ENCODE data around the gene ASB2. TPM values are rescaled to one million over a fixed set of nuclear protein-coding genes. Genes with fewer than 3 reads are reported as not detected.

ASB2 gene
- total RNA-seq, 4 donors from 2014 or later, result 0.60 to 2.1 (median 1.8) TPM; not detected in 1

DNA sequence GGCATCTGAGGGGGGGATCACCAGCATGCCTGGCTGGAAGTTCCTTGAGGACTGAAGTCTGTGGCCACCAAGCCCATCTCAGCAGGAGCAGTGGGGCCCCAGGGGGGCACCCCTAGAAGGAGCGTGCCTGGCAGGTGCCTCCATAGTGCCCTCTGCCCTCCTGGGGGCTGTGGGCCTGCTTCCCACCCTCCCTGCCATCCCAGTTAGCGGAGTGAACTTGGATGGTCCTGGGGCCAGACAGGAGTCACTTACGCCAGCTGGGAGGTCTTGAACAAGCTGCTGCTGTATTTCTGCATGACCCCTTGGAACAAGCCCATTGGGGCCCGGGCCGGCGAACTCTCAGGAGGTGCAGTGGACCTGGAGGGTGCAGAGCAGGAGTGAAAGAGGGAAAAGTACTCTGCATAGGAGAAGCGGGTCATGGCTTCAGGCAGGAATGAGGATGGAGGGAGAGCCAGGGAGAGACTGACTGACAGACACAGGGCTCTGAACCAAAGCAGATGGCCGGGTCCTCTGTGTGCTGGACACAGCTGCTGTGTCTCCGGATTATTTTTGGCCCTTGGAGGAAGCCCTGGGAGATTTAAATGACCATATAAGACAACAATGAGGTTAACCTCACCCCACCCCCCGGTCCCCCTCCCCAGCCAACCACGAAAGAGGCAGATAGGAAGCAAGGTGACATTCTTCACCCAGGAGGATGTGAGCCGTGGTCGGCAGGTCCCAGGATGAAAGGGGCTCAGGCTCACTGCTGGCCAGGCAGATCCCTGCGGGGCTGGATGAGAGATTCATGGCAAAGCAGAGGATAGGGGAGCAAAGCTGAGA, 19.6 kb downstream of the ASB2 start:
- 44 to 64% methylated on average over 12 to 13 of the region's 14 CpGs for WGBS, 2 donors
- H3K4me1 ChIP-seq, result peaks cover 0 to 29% (median 3%) of the 10 kb centered on the region in 4 donors
- no peak for DNase-seq (ENCODE audit: low spot score in 2 of 2)
- no peak overlapping the region for H3K4me3 ChIP-seq
- peak overlapping the region in 1 of 4 donors; percentile 73 for H3K27ac ChIP-seq
- no peaks in the 10 kb centered on the region for H3K9me3 ChIP-seq
- H3K27me3 ChIP-seq, result no peaks in the 10 kb centered on the region
- no peaks in the 10 kb centered on the region for H3K36me3 ChIP-seq
- TF ChIP-seq, protein P1, sequence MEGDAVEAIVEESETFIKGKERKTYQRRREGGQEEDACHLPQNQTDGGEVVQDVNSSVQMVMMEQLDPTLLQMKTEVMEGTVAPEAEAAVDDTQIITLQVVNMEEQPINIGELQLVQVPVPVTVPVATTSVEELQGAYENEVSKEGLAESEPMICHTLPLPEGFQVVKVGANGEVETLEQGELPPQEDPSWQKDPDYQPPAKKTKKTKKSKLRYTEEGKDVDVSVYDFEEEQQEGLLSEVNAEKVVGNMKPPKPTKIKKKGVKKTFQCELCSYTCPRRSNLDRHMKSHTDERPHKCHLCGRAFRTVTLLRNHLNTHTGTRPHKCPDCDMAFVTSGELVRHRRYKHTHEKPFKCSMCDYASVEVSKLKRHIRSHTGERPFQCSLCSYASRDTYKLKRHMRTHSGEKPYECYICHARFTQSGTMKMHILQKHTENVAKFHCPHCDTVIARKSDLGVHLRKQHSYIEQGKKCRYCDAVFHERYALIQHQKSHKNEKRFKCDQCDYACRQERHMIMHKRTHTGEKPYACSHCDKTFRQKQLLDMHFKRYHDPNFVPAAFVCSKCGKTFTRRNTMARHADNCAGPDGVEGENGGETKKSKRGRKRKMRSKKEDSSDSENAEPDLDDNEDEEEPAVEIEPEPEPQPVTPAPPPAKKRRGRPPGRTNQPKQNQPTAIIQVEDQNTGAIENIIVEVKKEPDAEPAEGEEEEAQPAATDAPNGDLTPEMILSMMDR (IDR thresholded peaks at IDR 0.05), result no peak
- TF ChIP-seq EP300 (IDR thresholded peaks at IDR 0.05) (no peak), POLR2A (IDR thresholded peaks at IDR 0.05) (no peak)

DNA sequence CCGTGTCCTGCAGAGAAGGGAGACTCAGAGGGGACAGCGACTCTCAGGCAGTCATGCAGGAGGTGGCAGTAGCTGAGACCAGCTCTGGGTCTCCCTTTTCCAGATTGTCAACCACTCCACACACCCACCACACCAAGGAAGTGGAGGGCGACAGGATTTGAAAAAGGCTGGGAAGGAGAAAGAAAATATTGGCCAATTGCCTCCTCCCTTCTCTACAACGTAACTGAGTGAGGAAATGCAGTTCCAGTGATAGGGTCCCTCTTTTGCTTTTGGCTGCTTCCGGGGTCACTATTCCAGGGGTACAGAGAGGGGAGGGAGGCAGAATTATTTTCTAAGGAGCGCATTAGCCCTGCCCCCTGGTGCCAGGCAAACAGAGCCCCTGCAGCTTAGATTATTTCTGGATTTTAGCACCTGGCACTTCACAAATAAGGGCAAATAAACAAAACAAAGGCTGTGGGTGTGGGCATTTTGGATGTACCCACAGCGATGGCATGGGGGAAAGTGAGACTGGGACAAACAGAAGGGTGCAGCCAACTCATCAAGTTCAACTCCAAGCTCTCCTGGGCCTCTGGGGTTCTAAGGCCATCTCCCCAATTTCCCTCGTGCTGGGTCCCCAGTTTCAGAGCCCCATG, 20.4 kb downstream of the ASB2 start:
- no peak for DNase-seq (ENCODE audit: low spot score in 2 of 2)
- H3K27ac ChIP-seq, result peak overlapping the region in 1 of 4 donors; percentile 73
- H3K27me3 ChIP-seq, result no peaks in the 10 kb centered on the region
- no peaks in the 10 kb centered on the region for H3K9me3 ChIP-seq
- 43 to 53% methylated on average over 8 of the region's 8 CpGs for WGBS, 2 donors
- TF ChIP-seq EP300 (IDR thresholded peaks at IDR 0.05), result no peak
- TF ChIP-seq, protein P1 (IDR thresholded peaks at IDR 0.05), result no peak
- no peak for TF ChIP-seq POLR2A (IDR thresholded peaks at IDR 0.05)
- H3K4me1 ChIP-seq, result peaks cover 0 to 29% (median 3%) of the 10 kb centered on the region in 4 donors
- H3K36me3 ChIP-seq, result no peaks in the 10 kb centered on the region
- peak overlapping the region in 1 of 4 donors; percentile 15 for H3K4me3 ChIP-seq

DNA sequence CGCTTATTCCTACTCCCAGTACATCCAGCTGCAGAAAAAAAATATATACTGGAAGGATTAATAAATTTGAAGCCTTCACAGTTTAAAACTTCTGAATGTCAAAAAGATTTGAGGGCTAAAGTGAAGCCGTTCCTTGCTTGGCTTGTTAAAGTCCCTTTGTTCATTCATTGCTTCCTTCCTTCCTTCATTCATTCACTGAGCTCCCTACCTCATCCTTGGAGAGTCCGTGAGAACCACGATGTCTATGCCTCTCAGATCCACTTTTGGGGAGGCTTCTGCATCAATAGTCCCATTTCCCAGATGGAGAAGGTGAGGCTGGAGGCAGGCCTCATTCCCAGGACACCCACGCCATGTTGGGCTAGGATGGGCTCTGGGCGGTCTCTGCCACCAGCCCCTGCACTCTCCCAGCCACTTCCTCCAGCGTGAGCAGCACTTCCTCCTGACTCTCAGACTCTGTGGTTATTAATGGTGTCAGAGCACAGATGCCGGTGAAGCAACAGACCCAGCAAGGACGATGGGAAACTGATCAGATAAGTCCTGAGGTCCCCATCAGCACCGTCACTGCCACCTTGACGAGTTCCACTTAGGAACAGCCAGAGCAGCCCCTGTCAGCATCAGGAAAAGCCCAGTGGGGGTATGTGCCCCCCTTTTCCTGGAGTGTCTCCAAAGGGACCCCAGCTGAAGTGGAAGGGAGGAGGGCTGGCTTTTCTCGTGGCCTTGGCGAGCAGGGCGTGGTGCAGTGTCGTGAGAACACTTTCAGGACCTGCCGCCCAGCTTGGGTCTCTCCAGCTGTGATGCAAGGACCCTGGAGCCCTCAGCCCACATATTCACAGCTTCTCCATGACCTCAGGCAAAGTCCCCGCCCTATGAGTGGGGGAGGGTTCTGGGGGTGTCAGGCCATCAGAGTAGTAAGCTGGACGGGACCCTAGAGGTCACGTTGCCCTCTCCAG, 21.2 kb downstream of the ASB2 start:
- H3K4me3 ChIP-seq, result peak overlapping the region in 1 of 4 donors; percentile 15
- H3K9me3 ChIP-seq, result no peaks in the 10 kb centered on the region
- peaks cover 0 to 25% (median 3%) of the 10 kb centered on the region in 4 donors for H3K4me1 ChIP-seq
- peak overlapping the region in 1 of 4 donors; percentile 73 for H3K27ac ChIP-seq
- TF ChIP-seq POLR2A (IDR thresholded peaks at IDR 0.05) (no peak), EP300 (IDR thresholded peaks at IDR 0.05) (no peak)
- TF ChIP-seq, protein P1 (IDR thresholded peaks at IDR 0.05), result no peak
- 60 to 69% methylated on average over 13 to 19 of the region's 19 CpGs for WGBS, 2 donors
- H3K27me3 ChIP-seq, result no peaks in the 10 kb centered on the region
- H3K36me3 ChIP-seq, result no peaks in the 10 kb centered on the region
- DNase-seq (ENCODE audit: low spot score in 2 of 2), result no peak

GRCh38 chr14:93954516-93954830, 21.9 kb downstream of the ASB2 start:
- H3K27me3 ChIP-seq, result no peaks in the 10 kb centered on the region
- H3K27ac ChIP-seq, result peak overlapping the region in 1 of 4 donors; percentile 73
- peaks cover 0 to 18% (median 3%) of the 10 kb centered on the region in 4 donors for H3K4me1 ChIP-seq
- H3K4me3 ChIP-seq, result no peak overlapping the region
- H3K36me3 ChIP-seq, result no peaks in the 10 kb centered on the region
- TF ChIP-seq POLR2A (IDR thresholded peaks at IDR 0.05) (no peak), EP300 (IDR thresholded peaks at IDR 0.05) (no peak)
- TF ChIP-seq, protein P1 (IDR thresholded peaks at IDR 0.05), result no peak
- H3K9me3 ChIP-seq, result no peaks in the 10 kb centered on the region
- WGBS, 2 donors, result 75 to 79% methylated on average over 4 of the region's 4 CpGs
- DNase-seq (ENCODE audit: low spot score in 2 of 2), result no peak
